Activated B cell treated with CpG ODN at 0.5 μM for 24 hours (primary cell): ENCODE results near the gene TENT4A. TPM values are rescaled to one million over a fixed set of nuclear protein-coding genes. Genes with fewer than 3 reads are reported as not detected.

ENCODE experiments used
- ATAC-seq: fragments of 200-7000 bp; cut with Tn5 transposase; one replicate; pipeline ENCODE4 v1.10.0; 2021; ENCODE audit warnings: low read depth, mild to moderate bottlenecking, moderate library complexity
- CTCF ChIA-PET: fragments of 350-600 bp; sonication (Branson Sonifier 250); formaldehyde crosslinking; loops from one replicate; lab custom pipeline; 2021; ENCODE audit warnings: antibody characterized with exemption; lab: Charles Lee
- POLR2A ChIA-PET: fragments of 350-600 bp; sonication (Branson Sonifier 250); formaldehyde crosslinking; loops from one replicate; lab custom pipeline; 2021; ENCODE audit warnings: antibody characterized with exemption; lab: Charles Lee
- DNase-seq: peaks from one replicate; pipeline ENCODE4 v3.0.0; 2022
- H3K27ac Mint-ChIP-seq: one replicate; pipeline ENCODE4 v1.8.0; 2020; ENCODE audit warnings: mixed read lengths
- H3K27me3 Mint-ChIP-seq: one replicate; pipeline ENCODE4 v1.8.0; 2021; ENCODE audit warnings: mixed read lengths
- H3K36me3 Mint-ChIP-seq: one replicate; pipeline ENCODE4 v1.8.0; 2021; ENCODE audit warnings: low read depth, mixed read lengths
- H3K4me1 Mint-ChIP-seq: one replicate; pipeline ENCODE4 v1.8.0; 2021; ENCODE audit warnings: mixed read lengths
- H3K4me3 Mint-ChIP-seq: one replicate; pipeline ENCODE4 v1.8.0; 2020; ENCODE audit warnings: mild to moderate bottlenecking, mixed read lengths
- H3K9me3 Mint-ChIP-seq: one replicate; pipeline ENCODE4 v1.8.0; 2020; ENCODE audit warnings: mixed read lengths
- intact Hi-C: fragments of 100-400 bp; cut with micrococcal nuclease; formaldehyde crosslinking; loops from one replicate; pipeline ENCODE4 v1.15.1; 2024
- total RNA-seq: library from RNA; stranded (reverse); gene quantifications from 2 replicates; pipeline ENCODE4 v1.2.3, GENCODE V29; 2022
- TF ChIP-seq, protein P1 (sequence below): fragments of 200-600 bp; IDR thresholded peaks from one replicate; pipeline ENCODE4 v1.8.0; 2022; ENCODE audit warnings: antibody characterized with exemption, mild to moderate bottlenecking

The TENT4A gene
- total RNA-seq, 1 donor from 2014 or later: 51.2 TPM

DNA sequence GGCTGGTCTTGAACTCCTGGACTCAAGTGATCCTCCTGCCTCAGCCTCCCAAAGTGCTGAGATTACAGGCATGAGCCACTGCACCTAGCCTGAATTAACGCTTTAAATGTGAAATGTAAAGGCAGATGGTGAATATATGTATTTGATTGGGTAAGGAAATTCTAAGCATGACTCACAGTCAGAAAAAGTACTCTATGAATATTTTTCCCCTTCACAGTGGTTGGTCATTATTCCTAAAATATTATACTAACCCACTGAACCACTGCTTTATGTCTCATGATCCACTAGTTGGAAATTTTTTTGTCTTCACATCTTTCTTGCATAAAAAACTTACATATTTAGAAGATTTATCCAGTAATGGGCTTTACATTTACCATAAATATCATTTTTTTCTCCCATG lies 14.5 kb upstream of the TENT4A start:
- H3K4me1 Mint-ChIP-seq: no peaks in the 10 kb centered on the region
- peaks cover 2% of the 10 kb centered on the region for H3K9me3 Mint-ChIP-seq
- TF ChIP-seq, protein P1, sequence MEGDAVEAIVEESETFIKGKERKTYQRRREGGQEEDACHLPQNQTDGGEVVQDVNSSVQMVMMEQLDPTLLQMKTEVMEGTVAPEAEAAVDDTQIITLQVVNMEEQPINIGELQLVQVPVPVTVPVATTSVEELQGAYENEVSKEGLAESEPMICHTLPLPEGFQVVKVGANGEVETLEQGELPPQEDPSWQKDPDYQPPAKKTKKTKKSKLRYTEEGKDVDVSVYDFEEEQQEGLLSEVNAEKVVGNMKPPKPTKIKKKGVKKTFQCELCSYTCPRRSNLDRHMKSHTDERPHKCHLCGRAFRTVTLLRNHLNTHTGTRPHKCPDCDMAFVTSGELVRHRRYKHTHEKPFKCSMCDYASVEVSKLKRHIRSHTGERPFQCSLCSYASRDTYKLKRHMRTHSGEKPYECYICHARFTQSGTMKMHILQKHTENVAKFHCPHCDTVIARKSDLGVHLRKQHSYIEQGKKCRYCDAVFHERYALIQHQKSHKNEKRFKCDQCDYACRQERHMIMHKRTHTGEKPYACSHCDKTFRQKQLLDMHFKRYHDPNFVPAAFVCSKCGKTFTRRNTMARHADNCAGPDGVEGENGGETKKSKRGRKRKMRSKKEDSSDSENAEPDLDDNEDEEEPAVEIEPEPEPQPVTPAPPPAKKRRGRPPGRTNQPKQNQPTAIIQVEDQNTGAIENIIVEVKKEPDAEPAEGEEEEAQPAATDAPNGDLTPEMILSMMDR: no peak
- no peaks in the 10 kb centered on the region for H3K36me3 Mint-ChIP-seq
- intact Hi-C loops: loop anchor here (5.0 kb wide), 1 partner anchor 36 kb away; no protein-coding TSS in a partner anchor
- H3K27ac Mint-ChIP-seq: no peak overlapping the region
- peaks cover 34% of the 10 kb centered on the region for H3K27me3 Mint-ChIP-seq
- ChIA-PET CTCF (no interaction called here), POLR2A (no interaction called here)
- DNase-seq: no peak
- no peak overlapping the region for H3K4me3 Mint-ChIP-seq
- no peak for ATAC-seq

DNA sequence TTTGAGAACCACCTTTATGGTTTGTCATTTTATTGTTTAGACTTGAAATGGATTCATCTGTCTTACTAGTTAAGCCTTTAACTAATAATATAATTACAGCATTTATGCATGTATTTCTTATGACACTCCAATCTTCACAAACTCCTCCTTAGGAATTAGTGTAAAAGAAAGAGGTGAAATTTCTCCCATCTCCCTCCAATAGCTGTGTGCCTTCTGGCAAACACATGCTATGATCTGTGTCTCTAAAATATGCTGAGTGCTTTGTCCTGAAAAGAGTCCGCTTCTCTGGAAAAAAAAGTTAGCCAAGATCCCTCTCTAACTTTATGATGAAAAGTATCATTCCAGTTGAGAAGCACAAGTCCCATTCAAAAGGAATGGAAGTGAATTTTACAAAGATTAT lies 13.9 kb upstream of the TENT4A start:
- intact Hi-C loops: loop anchor here (5.0 kb wide), 1 partner anchor 37 kb away; no protein-coding TSS in a partner anchor
- CTCF ChIA-PET: no interaction called here
- Mint-ChIP-seq H3K27me3 (peaks cover 34% of the 10 kb centered on the region), H3K9me3 (no peaks in the 10 kb centered on the region), H3K27ac (no peak overlapping the region), H3K4me3 (no peak overlapping the region), H3K4me1 (no peaks in the 10 kb centered on the region), H3K36me3 (no peaks in the 10 kb centered on the region)
- POLR2A ChIA-PET: no interaction called here
- TF ChIP-seq, protein P1: no peak
- ATAC-seq (no peak), DNase-seq (no peak)

DNA sequence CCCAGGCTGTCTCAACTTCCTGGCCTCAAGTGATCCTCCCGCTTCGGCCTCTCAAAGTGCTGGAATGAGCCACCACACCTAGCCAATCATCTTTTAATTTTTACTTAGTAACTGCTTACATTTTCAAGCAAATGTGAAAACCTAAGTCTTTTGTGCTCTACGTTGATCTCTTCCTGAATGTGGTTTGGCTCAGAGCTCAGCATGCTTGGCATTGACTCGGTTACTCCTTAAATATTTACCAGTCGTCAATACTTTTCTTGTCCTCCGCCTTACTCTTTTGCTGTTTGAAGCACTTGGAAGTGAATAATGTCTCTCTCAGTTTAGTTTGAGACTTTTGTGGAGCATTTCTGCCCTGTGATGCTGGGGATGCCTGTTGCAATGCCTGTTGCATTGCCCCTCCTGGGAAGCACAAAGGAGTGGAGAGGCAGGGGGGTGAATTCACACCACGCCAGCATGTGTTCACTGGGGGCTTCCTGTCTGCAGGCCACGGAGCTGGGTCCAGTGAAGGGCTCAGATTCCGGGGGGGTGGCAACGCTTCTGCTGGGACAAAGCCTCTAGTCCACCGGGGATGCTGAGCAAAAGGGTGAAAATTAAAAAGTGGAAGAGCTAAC lies 13.1 kb upstream of the TENT4A start:
- intact Hi-C loops: no loop called here
- Mint-ChIP-seq H3K36me3 (no peaks in the 10 kb centered on the region), H3K27me3 (peaks cover 34% of the 10 kb centered on the region), H3K9me3 (no peaks in the 10 kb centered on the region), H3K4me3 (no peak overlapping the region), H3K4me1 (peaks cover 4% of the 10 kb centered on the region), H3K27ac (no peak overlapping the region)
- ChIA-PET CTCF (no interaction called here), POLR2A (no interaction called here)
- TF ChIP-seq, protein P1: no peak
- ATAC-seq: no peak
- no peak for DNase-seq

DNA sequence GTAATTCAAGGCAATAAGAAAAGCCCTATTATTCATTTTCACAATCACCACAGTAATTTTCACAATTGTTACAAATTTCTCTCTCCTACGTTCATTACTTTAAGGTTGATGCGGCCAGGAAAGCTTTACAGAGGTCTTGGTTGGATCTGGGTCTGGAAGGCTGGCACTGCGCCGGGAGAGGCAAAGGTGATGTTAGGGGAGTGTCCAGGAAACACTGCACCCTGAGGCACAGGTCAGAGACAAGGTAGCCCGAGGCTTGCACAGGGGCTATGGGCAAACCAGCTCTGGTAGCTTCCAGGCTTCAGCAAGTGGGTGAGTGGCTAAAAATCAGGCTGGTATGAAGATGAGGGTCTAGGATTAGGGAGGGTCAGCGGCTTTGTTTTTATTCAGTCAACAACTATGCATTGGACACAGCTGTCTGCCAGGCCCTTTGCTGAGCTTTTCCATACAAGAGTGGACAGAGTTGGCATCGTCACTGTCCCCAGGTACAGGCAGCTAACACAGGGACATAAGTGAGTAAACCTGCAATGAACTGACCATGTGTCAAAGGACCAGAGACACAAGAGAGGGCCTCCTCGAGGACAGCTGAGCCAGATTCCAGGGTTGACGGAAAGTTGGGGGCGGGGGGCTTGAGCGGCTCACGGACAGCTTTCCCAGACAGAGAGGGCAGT lies 12.4 kb upstream of the TENT4A start:
- CTCF ChIA-PET: no interaction called here
- TF ChIP-seq, protein P1: no peak
- Mint-ChIP-seq H3K9me3 (no peaks in the 10 kb centered on the region), H3K27ac (no peak overlapping the region), H3K4me1 (peaks cover 5% of the 10 kb centered on the region), H3K36me3 (no peaks in the 10 kb centered on the region), H3K27me3 (peaks cover 32% of the 10 kb centered on the region), H3K4me3 (no peak overlapping the region)
- intact Hi-C loops: no loop called here
- DNase-seq: no peak
- POLR2A ChIA-PET: no interaction called here
- no peak for ATAC-seq

DNA sequence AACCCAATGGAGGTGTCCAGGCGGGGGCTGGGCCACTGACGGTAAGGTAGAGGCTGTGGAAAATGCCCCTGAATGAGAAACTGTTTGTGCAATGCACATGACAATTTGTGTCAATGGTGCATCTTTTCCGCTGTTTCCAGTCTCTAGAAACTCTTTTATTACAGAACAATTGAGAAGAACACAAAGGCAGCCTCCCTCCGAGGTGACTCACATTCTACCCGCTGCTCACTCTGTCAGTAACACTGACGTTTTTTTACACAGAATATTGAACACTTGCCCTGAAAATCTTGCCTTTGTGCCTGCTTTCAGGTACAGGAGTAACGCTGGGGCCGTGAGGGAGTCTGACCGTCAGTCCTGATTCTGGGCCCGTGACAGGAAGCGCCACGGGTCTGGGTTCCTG lies 11.7 kb upstream of the TENT4A start:
- Mint-ChIP-seq H3K27me3 (peaks cover 29% of the 10 kb centered on the region), H3K4me3 (no peak overlapping the region), H3K36me3 (no peaks in the 10 kb centered on the region), H3K4me1 (peaks cover 5% of the 10 kb centered on the region), H3K9me3 (no peaks in the 10 kb centered on the region), H3K27ac (no peak overlapping the region)
- ChIA-PET CTCF (no interaction called here), POLR2A (no interaction called here)
- ATAC-seq: no peak
- TF ChIP-seq, protein P1: no peak
- DNase-seq: no peak
- intact Hi-C loops: no loop called here
